SW480 (cell line): ENCODE data around the gene MARCHF10.

ENCODE experiments used
- DNase-seq: peaks from one replicate; pipeline ENCODE4 v3.0.0-alpha.2; 2016; ENCODE audit warnings: low spot score

The MARCHF10 gene

DNA sequence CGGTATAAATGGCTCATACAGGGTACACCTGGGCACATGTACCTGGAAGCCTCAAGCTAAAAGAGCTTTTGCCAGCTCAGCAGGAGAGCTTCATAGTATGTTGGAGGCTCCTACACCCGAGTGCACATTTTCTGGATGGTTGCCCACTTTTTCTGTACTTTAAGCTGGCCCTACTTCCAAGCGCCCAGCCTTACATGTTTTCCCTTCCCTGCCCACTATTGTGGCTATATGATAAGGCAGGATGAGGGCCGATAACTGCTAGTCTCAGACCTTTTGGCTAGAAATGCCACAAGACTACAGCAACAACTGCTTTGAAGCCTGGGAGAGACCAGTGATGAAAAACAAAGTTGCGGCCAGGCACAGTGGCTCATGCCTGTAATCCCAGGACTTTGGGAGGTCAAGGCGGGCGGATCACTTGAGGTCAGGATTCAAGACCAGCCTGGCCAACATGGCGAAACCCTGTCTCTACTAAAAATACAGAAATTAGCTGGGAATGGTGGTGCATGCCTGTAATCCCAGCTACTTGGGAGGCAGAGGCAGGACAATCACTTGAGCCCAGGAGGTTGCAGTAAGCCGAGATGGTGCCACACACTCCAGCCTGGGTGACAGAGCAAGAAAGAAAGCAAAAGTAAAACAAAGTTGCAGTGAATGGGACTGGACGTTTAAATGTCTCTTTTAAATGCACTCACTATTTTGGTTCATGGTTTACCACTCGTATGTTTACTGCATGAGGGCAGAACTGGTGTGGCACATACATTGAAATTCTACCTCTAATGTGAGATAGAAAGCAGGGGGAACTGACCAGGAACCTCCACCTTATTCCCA is 14.2 kb upstream of the MARCHF10 start:
- no peak for DNase-seq

DNA sequence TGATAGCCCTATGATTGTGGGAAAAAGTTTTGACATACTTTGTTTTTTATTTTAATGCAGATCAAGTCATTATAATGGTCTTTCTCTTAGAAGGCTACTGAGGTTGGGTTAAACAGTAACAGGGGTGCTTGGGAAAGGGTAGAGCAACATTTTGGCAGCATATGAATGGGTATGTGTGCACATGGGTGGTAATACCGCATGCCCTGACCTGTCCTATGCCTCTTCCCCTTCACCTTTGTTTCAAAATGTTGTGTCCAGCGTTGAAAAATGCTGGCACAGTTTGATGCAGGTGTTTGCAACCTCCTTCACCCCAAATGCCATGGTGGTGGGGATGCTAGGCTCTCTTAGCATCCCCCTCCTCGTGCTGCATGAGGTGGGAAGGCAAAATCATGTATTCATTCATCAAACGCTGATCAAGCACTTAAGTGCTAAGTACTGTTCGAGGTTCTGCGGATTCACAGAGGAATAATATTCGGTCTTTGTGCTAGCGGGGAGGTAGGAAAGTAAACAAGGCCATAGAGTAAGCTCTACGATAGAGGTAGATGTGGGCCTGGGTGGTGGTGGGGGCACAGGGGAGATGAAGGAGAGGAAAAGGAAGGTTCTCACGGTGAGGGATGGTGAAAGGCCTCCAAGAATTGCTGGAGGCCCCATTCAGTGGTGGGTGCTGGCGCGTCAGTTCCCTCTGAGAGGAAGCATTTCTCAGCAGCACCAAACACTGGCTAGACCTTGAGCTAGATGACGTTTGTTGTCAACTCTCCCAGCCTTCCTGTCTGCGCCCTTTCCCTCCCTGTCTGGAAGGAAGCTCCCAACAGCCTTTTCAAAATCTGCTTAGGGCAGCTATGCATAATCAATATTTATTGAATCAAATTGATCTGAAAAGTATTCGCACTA is 13.3 kb upstream of the MARCHF10 start:
- no peak for DNase-seq

DNA sequence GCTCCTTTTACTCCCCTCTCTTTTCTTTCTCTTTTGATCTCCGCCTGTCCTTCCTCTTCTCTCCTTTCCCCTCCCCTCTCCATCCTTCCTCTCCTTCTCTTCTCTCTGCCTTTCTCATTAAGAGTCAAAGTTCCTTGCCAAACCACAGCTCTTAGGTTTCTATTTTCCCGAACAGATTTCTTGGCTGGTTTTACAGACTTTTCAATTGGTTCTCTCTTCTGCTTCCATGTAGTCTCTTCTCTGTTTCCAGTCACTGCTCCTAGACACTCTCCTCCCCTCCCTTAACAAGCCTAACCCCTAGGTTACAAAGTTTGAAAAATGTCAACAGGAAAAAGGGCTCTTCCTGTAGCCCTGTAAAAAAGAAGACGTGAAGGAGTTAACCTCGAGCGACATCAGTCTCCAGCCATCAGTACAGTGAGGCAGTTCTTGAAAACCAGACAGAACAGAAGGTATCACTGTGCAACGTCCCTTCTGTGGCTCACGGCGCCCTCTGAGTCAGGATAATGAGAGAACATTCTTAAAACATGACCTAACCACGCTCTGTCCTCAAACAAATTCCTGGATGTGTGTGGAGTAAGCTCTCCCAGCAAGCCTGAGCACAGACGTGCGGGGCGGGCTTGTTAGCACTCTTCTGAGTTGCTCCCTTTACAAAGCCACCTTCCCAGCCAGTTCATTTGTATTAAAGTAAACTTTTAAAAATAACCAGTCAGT is 11.6 kb upstream of the MARCHF10 start:
- DNase-seq, result peak; percentile 95

DNA sequence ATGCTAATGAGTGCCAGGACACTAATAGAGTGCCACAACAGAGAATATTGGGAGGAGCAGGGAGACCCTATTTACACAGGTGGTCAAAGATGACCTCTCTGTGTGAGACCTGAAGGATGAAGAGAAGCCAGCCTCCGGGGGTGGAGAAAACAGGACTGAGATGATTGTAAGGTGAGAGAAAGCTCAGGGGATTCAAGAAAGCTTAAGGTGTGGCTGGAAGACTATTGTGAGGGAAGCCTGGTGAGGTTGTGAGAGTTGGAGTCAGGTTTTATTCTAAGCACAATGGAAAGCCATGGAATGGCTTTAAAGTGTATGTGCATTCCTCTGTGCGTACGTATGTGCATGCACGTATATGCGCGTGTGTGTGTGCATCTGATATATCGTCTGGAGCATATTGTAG is 10.4 kb upstream of the MARCHF10 start:
- no peak for DNase-seq

DNA sequence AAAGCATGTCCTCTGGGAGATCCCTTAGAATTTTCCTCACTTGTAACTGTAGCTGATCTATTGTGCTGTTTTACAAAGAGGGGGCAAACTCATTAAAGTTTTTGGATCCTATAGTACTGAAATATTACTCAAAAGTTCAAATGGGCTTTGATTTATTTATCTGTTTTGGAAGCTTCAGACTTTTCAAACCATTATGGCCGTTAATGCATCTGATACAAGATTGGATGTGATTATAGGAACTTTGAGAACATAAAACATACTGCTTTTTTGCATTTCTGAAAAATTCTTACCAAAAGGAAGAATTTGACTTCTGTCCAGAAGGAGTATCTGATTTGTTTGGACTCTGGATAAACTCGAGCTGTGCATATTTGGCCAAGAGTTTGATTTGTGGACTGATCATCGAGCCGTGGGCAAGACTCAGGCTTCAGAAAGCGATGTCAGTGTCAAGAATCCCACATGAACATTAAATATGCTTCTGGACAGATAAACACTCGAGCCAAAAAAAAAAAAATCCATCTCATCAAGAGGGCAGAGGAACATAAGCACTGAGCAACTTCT is 8.2 kb upstream of the MARCHF10 start:
- no peak for DNase-seq

DNA sequence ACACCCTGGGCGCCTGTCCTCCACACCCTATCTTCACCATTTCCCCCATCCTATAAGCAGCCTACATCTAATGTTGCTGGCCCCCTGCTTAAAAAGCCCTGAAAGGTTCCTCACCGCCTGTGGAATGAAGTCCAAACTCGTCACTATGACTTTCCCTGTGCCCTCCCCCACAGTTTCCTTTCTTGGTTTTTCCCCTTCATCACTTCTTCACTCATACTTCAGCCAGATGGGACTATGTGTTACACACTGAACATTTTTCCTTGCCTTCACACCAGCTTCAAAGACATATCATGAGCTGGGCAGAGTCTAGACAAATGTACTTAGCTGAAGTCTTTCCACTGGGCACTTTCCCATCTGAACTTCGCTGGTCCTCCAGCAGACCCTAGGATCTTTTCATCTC is 1.5 kb upstream of the MARCHF10 start:
- no peak for DNase-seq

DNA sequence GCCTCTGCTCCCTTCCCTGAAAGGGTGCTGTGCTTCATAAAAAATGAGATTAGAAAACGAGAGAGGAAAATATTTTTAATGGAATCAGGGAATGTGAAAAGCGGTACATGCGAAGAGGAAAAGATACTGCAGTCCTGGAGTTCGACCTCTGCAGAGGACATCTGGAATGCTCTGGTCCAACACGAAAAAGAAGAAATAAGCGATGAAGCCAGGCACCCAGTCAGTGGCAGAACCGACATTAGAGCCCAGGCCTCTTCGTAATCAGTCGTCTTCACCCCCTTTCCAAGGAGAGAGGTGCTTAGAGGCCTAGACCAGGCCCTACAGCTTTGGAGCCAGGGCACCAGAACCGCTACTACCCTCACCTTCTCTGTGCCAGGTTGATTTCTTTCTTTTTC is 459 bp upstream of the MARCHF10 start:
- no peak for DNase-seq

DNA sequence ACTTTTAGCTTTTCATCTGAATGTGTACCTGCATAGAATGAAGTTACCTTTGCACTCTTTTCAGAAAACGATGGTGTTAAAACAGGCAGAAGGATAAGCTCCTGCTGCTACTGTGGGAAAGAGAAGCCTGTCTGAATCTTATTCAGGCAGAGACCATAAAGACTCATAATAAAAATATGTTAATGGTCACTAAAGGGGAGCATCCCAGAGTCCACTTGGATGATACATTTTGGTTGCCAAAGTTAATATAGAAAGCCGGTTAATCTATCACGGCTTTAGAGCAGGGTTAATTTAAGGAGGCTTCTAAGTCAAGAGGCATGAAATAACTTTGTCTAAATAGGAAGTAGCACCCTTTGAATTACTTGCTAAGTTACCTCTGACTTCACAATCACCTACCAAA is 2.9 kb downstream of the MARCHF10 start:
- DNase-seq, result no peak

DNA sequence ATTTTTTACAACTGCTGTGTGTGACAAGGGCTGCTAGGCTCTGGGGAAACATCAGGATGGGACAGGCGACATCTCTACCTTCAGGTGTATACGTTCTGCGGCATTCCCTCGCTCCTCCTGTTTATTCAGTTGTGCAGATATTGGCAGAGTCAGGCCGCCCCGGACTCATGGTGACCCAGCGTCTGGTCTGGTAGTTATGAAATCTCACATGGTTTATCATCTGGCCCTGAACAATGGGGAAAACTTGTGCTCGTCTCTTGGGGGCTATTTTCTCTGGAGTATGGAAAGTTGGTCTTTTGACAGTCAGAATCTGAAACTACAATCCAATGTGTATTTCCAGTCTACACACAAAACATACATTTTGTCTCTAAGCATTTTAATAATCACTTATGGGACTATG is 3.3 kb downstream of the MARCHF10 start:
- DNase-seq, result no peak

DNA sequence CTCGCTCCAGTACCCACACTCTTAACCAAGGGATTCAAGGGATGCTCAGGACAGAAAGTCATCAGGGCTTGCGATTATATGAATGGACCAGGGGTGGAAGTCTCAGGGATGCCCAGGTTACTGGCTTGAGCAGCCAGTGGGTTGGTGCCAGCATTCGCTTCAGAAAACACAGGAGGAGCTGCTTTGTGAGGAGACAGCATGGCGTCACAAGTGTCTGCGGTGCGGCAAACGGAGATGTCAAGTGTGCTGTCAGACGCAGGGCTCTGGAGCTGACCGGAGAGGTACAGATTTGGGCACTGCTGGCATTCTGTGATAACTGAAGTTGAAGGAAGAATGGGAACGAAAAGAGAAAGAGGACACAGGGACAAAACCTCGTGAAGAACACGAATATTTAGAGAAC is 4.1 kb downstream of the MARCHF10 start:
- no peak for DNase-seq

DNA sequence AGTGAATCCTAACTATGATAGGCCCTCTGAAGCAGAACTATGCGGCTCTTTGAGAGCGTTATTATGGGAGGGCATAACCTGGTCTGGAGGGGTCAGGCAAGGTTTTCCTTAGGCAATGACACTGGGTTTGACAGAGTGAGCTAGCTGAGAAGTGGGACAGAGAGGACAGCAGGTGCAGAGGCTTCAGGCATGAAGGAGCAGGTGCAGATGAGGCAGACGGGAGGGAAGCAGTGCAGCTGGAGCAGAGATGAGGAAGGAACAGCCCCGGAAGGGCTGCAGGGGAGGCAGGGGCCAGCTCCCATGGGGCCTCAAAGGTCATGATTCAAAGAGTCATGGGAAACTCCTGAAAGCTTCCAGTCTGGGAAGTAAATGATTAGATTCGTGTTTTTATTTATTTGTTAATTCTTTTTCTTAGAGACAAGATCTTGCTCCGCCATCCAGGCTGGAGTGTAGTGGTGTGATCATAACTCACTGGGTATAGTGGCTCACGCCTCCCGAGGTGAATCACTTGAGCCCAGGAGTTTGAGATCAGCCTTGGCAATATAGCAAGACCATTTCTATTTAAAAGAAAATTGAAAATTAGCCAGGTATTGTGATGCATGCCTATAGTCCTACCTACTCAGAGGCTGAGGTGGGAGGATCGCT is 5.4 kb downstream of the MARCHF10 start:
- no peak for DNase-seq

DNA sequence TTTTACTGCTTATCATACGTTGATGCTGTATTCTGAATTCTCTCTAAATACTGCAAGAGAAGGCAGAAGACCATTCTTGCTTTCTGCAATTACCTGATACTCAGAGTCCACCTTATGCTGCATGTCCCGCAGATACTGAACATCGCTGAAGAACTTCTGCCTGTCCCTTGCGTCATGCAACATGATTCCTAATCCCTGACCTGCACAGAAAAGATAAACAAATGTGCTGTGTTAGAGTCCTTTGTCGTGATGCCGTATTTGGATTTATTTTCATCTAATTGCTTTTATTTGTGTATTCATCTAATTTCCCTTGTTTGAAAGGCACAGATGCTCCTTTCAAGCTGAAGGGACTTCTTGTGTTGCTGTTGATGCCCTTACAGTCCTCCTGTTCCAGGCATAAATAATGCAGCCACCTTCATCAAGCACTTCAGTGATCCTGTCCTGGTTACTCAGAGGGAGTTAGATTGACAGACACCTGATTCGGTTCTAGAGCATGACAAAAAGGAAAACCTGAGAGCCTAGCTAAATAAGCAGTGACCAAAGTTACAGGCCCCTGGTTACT is 6.5 kb downstream of the MARCHF10 start:
- DNase-seq, result no peak

DNA sequence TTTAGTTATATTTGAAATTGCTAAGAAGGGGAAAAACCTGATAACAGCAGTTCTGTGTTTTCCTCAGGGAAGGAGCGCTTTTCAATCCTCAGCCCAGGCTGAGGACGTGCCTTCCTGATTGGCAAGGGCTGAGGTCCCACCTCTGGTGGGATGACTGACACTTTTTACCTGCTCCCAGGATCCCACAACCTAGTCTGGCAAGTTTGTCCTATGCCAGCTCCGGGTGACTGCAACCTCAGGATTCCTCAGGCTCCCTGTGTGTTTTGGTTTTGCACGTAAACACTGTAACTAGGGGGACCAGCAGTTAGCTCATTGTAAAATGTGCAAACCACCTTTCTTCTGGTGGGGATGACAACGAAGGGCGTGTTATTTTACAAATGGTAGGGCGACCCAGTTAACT is 7.5 kb downstream of the MARCHF10 start:
- peak; percentile 30 for DNase-seq

DNA sequence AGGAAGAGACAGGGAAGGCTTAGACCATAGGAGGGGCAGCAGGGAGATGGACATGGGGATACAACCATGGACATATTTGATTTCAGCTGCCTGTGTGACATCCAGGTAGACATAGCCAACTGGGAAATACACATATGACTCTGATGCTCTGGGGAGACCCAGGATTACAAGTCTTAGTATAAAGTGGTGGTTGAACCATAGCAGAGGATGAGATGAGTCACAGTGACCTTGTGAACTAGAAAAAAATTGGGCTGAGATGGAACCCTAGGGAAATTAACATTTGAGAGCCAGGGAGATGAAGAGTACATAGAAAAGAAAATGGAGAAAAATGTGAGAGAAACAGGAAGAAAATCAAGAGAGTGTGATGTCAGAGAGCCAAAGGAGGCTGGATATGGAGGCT is 10.2 kb downstream of the MARCHF10 start:
- DNase-seq, result no peak

DNA sequence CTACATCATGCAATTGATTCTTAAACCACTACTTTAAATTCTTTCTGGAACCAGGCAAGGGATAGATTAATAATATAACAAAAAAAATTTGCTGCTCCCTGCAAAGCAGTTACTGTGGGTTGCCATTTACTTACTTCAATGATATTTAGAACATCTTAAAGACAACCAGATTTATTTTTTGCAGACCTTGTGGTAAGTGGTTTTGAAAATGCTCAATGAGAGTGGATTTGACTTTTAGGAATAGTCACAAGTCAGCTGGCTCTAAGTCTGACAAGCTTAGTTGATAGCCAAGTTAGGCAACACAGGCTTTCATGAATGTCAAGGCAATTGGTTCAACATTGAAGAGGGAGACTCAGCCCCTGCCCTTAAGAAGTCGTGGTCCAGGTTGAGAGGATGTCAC is 11.8 kb downstream of the MARCHF10 start:
- DNase-seq, result no peak

DNA sequence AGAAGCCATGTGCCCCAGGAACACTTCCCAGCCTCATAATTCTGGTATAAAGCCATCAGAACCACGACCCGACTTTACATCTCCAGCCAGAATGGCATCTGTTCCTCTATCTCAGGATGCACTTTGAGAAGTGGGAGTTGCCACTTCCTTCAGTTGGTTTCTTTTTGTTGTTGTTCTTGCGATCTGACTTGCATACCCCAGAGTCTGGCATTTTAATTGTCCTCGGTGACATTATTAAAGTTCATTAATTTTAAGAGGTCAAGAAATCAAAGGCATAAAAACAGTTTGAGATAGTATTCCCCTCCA is 13.5 kb downstream of the MARCHF10 start:
- DNase-seq, result no peak

DNA sequence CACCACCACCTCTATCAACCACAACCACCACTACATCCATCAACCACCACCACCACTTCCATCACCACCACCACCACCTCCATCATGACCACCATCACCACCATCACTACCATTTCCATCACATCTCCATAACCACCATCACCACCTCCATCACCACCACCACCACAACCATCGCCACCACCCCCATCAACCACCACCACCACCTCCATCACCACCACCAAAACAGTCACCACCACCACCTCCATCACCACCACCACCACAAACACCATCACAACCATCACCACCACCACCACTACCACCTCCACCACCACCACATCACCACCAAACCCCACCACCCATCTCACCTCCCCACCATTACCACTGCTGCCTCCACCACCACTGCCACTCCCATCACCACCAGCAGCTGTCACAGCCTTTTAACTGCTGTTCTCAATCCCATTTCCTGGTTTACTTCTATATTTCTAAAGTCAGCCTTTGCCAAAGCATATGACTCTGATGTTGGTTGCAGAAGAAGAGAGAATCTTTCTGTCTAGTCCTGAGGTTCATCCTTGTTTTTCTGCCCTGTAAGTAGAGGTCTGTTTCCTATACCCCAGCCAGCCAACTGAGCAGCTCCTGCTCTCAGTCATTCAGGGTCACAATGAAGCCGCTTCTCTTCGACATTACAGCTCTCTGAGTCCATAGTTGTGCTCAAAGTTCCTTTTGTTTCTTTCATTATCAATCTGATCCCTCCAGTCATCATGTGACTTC is 14.0 kb downstream of the MARCHF10 start:
- no peak for DNase-seq

DNA sequence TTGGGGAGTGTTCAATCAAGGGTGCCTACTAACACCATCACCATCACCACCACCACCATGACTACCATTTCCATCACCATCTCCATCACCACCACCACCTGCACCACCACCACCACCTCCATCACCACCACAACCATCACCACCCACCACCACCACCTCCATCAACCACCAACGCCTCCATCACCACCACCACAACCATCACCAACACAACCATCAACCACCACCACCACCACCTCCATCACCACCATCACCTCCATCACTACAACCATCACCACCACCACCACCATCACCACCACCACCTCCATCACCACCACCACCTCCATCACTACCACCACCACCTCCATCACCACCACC is 15.7 kb downstream of the MARCHF10 start:
- DNase-seq, result no peak

DNA sequence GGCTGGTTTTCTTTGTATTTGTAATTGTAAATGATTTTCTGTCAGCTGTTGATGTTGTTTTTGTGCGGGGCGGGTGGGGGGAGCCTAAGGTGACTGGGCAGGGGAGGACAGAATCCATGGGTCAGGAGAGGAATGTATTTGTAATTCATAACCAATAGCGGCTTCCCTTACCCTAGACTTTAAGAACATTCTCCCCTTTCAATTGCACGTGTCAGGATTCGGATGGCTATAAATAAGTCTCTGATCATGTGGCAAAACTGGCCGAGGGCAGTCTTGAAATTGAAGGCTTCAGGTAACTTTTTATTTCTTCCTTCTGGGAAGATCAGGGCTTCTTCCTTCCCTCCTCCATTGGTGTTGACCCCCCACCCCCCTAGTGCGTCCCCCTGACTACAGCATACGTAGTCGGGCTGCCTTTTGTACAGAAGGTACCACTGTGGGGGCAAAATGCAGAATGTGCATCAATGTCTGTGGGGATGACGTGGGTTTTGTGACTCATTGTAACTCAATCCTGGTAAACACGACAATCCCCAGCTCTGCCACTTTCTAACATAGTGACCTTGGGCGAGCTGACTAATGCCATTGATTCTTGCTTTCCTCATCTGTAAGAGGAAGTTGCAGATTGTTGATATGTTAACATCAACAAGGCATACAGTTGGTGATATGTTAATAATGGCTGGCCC is 16.2 kb downstream of the MARCHF10 start:
- DNase-seq, result peak; percentile 79

DNA sequence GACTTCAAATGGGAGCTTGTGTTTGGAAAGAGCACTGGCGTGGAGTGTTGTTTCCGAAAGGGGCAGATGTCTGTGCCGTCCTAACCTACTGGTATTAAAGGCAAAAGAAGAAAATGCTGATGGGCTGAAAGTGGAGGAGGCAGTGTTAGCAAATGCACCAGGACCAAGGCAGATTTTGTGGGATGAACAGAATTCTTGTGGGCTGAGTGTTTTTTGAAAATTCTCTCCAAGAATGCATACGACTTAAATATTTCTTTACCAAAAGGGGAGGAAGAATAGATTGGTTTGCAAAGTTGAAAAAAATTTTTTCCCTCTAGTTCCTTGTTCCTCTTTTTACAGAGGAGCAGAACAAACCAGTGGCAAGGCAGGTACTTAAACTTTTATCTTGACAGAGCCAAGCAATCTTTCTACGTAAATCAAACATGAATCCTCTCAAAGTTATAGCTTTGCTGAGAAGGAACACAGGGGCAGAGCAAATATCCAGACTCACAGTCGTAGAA is 16.8 kb downstream of the MARCHF10 start:
- no peak for DNase-seq
